Neural cell (in vitro differentiated cells): ENCODE data around the gene SFMBT2. TPM values are rescaled to one million over a fixed set of nuclear protein-coding genes. Genes with fewer than 3 reads are reported as not detected.

Experiments
- H2AFZ ChIP-seq: fragments of 200-600, 300-800 bp; sonication (generic), shearing (Covaris generic); 2 replicates; pipeline ENCODE4 v1.6.0; 2014; ENCODE audit warnings: low read depth, mild to moderate bottlenecking, antibody characterized with exemption, low read length, moderate library complexity
- H3F3A ChIP-seq: fragments of 200-600 bp; shearing (Covaris generic); 2 replicates; pipeline ENCODE4 v1.6.1; 2016; ENCODE audit warnings: mild to moderate bottlenecking, moderate library complexity, mixed read lengths, antibody characterized with exemption, low read length; ENCODE audit not compliant: insufficient read depth, poor library complexity, severe bottlenecking
- H3K27ac ChIP-seq: fragments of 200-600, 300-800 bp; sonication (generic), shearing (Covaris generic); 2 replicates; pipeline ENCODE4 v1.5.1; 2014; ENCODE audit warnings: mild to moderate bottlenecking, low read length, moderate library complexity
- H3K27me3 ChIP-seq: fragments of 300-800, 200-600 bp; sonication (generic), shearing (Covaris generic); 2 replicates; pipeline ENCODE4 v1.6.0; 2014; ENCODE audit warnings: mild to moderate bottlenecking, low read depth, low read length, moderate library complexity; ENCODE audit not compliant: insufficient read depth
- H3K36me3 ChIP-seq: fragments of 300-800, 200-600 bp; sonication (generic), shearing (Covaris generic); 2 replicates; pipeline ENCODE4 v1.5.1; 2014; ENCODE audit warnings: mild to moderate bottlenecking, antibody characterized with exemption, low read length, moderate library complexity; ENCODE audit not compliant: insufficient read depth
- H3K4me2 ChIP-seq: fragments of 300-800, 200-600 bp; sonication (generic), shearing (Covaris generic); 2 replicates; pipeline ENCODE4 v1.6.0; 2014; ENCODE audit warnings: mild to moderate bottlenecking, low read length
- H3K4me3 ChIP-seq: fragments of 300-800, 200-600 bp; sonication (generic), shearing (Covaris generic); 2 replicates; pipeline ENCODE4 v1.5.1; 2014; ENCODE audit warnings: mild to moderate bottlenecking, low read length, moderate library complexity
- H3K79me2 ChIP-seq: fragments of 200-600 bp; shearing (Covaris generic); replicated peaks from 2 replicates; pipeline ENCODE4 v1.6.0; 2014; ENCODE audit warnings: mild to moderate bottlenecking, low read length, moderate library complexity; ENCODE audit not compliant: insufficient read depth
- H3K9ac ChIP-seq: fragments of 300-800, 200-600 bp; sonication (generic), shearing (Covaris generic); 2 replicates; pipeline ENCODE4 v1.6.1; 2016; ENCODE audit warnings: mild to moderate bottlenecking, low read length, mixed read lengths
- H3K9me2 ChIP-seq: fragments of 200-600 bp; shearing (Covaris generic); 2 replicates; pipeline ENCODE4 v1.6.1; 2016; ENCODE audit warnings: mild to moderate bottlenecking, low read length, mixed read lengths; ENCODE audit not compliant: insufficient read depth
- H3K9me3 ChIP-seq: fragments of 200-600, 300-800 bp; sonication (generic), shearing (Covaris generic); 2 replicates; pipeline ENCODE4 v1.6.1; 2016; ENCODE audit warnings: mild to moderate bottlenecking, mixed run types, low read length, moderate library complexity, mixed read lengths
- H4K20me1 ChIP-seq: fragments of 200-600 bp; shearing (Covaris generic); 2 replicates; pipeline ENCODE4 v1.6.1; 2016; ENCODE audit warnings: mild to moderate bottlenecking, mixed run types; ENCODE audit not compliant: insufficient read depth
- CTCF ChIP-seq: fragments of 450-650 bp; IDR thresholded peaks from 2 replicates; pipeline ENCODE4 v1.5.1; 2014; ENCODE audit warnings: antibody characterized with exemption, mild to moderate bottlenecking, moderate library complexity; ENCODE audit not compliant: poor library complexity, severe bottlenecking
- EP300 ChIP-seq: fragments of 450-650 bp; conservative IDR thresholded peaks from 2 replicates; pipeline ENCODE4 v1.6.1; 2014; ENCODE audit warnings: antibody characterized with exemption, mild to moderate bottlenecking, moderate library complexity; ENCODE audit not compliant: poor library complexity, severe bottlenecking
- EZH2 ChIP-seq: fragments of 200-600, 300-800 bp; shearing (Covaris generic), sonication (generic); IDR thresholded peaks from 2 replicates; pipeline ENCODE4 v1.6.1; 2014; ENCODE audit warnings: antibody characterized with exemption, low read length, borderline replicate concordance, mild to moderate bottlenecking; ENCODE audit not compliant: insufficient read depth, poor library complexity, severe bottlenecking
- MXI1 ChIP-seq: fragments of 450-650 bp; conservative IDR thresholded peaks from 2 replicates; pipeline ENCODE4 v1.6.1; 2014; ENCODE audit warnings: antibody characterized with exemption, mild to moderate bottlenecking; ENCODE audit not compliant: poor library complexity, severe bottlenecking
- POLR2AphosphoS5 ChIP-seq: IDR thresholded peaks from 2 replicates; pipeline ENCODE4 v1.6.1; 2012
- RAD21 ChIP-seq: fragments of 450-650 bp; conservative IDR thresholded peaks from 2 replicates; pipeline ENCODE4 v1.6.1; 2014; ENCODE audit warnings: antibody characterized with exemption, mild to moderate bottlenecking, moderate library complexity
- REST ChIP-seq: IDR thresholded peaks from 2 replicates; pipeline ENCODE4 v1.6.1; 2012; ENCODE audit warnings: borderline replicate concordance
- SMC3 ChIP-seq: fragments of 450-650 bp; conservative IDR thresholded peaks from 2 replicates; pipeline ENCODE4 v1.6.1; 2014; ENCODE audit warnings: antibody characterized with exemption, mild to moderate bottlenecking, moderate library complexity; ENCODE audit not compliant: poor library complexity
- TAF1 ChIP-seq: IDR thresholded peaks from 2 replicates; pipeline ENCODE4 v1.6.1; 2012; ENCODE audit warnings: low read depth
- polyA plus RNA-seq: library from polyadenylated mRNA; depleted of rRNA; stranded (reverse); fragments of >200 nt; gene quantifications from 2 replicates; pipeline ENCODE4 v1.2.3, GENCODE V29; 2014

SFMBT2 gene
- polyA plus RNA-seq, 1 donor from 2014 or later: 1.3 TPM

- Histone ChIP-seq H3K4me2 (no peak overlapping the region), H2AFZ (no peak overlapping the region), H3F3A (no peaks in the 10 kb centered on the region), H4K20me1 (no peaks in the 10 kb centered on the region), H3K27ac (no peak overlapping the region), H3K9me2 (no peaks in the 10 kb centered on the region), H3K27me3 (no peaks in the 10 kb centered on the region), H3K36me3 (no peaks in the 10 kb centered on the region), H3K4me3 (no peak overlapping the region), H3K9me3 (no peaks in the 10 kb centered on the region), H3K9ac (no peak overlapping the region), H3K79me2 (no peaks in the 10 kb centered on the region)
- TF ChIP-seq POLR2AphosphoS5 (no peak), TAF1 (no peak), MXI1 (no peak), REST (no peak), EP300 (no peak)
Measured at GRCh38 chr10:7343040-7343439, 67.8 kb downstream of the SFMBT2 start.

- Histone ChIP-seq H3F3A (no peaks in the 10 kb centered on the region), H3K36me3 (no peaks in the 10 kb centered on the region), H3K27ac (no peak overlapping the region)
Measured at GRCh38 chr10:7340179-7340874, 70.5 kb downstream of the SFMBT2 start.

More at GRCh38 chr10:7340179-7340874, 70.5 kb downstream of the SFMBT2 start:
- H4K20me1 ChIP-seq: no peaks in the 10 kb centered on the region
- no peak overlapping the region for H2AFZ ChIP-seq
- no peaks in the 10 kb centered on the region for H3K27me3 ChIP-seq
- H3K9me2 ChIP-seq: no peaks in the 10 kb centered on the region
- H3K9ac ChIP-seq: no peak overlapping the region
- TF ChIP-seq CTCF (no peak), MXI1 (no peak), REST (no peak), EZH2 (no peak), RAD21 (no peak), TAF1 (no peak), POLR2AphosphoS5 (no peak), SMC3 (no peak), EP300 (no peak)
- H3K4me2 ChIP-seq: no peak overlapping the region
- no peaks in the 10 kb centered on the region for H3K9me3 ChIP-seq
- no peak overlapping the region for H3K4me3 ChIP-seq
- no peaks in the 10 kb centered on the region for H3K79me2 ChIP-seq
